ENCODE measurements around the gene RNF40. TPM values are rescaled to one million over a fixed set of nuclear protein-coding genes. Genes with fewer than 3 reads are reported as not detected.

The RNF40 gene
- total RNA-seq, 2 donors from 2014 or later = 109 to 112 TPM

DNA sequence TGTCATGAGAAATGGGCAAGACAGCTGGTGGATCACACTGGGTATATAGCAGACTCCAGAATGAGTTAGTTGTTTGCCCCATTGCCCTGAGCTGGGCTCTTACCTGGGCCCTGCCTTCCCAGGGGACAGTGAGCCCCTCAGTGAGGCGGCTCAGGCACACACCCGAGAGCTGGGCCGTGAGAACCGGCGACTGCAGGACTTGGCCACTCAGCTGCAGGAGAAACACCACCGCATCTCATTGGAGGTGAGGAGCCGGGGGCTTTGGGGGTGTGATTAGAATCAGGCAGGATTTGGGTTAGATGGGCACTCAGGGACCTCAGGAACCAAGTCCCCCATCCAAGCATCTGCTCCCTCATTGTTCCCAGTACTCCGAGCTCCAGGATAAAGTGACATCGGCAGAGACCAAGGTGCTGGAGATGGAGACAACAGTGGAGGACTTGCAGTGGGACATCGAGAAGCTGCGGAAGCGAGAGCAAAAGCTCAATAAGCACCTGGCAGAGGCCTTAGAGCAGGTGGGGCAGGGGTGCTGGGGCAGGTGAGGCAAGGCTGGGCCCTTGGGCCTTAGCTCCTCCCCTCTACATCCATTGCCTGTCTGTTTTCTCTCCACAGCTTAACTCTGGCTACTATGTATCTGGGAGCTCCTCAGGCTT, 2.8 kb downstream of the RNF40 start:
- ATAC-seq (ENCODE audit: insufficient number of reproducible peaks, low FRiP score, low read depth) (no peak), DNase-seq (ENCODE audit: low spot score) (no peak)
- Histone ChIP-seq H3K27me3 (replicated peaks; ENCODE audit: insufficient read depth) (no peaks in the 10 kb centered on the region), H3K9me3 (no peaks in the 10 kb centered on the region), H3K4me1 (ENCODE audit: control insufficient read depth in 1 of 2, low read depth in 2 of 2) (peaks cover 12 to 26% of the 10 kb centered on the region in 2 donors), H3K36me3 (peaks cover 58% of the 10 kb centered on the region), H3K4me3 (no peak overlapping the region), H3K27ac (no peak overlapping the region)
- TF ChIP-seq, protein P1, sequence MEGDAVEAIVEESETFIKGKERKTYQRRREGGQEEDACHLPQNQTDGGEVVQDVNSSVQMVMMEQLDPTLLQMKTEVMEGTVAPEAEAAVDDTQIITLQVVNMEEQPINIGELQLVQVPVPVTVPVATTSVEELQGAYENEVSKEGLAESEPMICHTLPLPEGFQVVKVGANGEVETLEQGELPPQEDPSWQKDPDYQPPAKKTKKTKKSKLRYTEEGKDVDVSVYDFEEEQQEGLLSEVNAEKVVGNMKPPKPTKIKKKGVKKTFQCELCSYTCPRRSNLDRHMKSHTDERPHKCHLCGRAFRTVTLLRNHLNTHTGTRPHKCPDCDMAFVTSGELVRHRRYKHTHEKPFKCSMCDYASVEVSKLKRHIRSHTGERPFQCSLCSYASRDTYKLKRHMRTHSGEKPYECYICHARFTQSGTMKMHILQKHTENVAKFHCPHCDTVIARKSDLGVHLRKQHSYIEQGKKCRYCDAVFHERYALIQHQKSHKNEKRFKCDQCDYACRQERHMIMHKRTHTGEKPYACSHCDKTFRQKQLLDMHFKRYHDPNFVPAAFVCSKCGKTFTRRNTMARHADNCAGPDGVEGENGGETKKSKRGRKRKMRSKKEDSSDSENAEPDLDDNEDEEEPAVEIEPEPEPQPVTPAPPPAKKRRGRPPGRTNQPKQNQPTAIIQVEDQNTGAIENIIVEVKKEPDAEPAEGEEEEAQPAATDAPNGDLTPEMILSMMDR (IDR thresholded peaks at IDR 0.05) = no peak

- no peaks in the 10 kb centered on the region for H3K9me3 ChIP-seq
- H3K27ac ChIP-seq = no peak overlapping the region
- peaks cover 69% of the 10 kb centered on the region for H3K36me3 ChIP-seq
- peaks cover 12 to 18% of the 10 kb centered on the region in 2 donors for H3K4me1 ChIP-seq (ENCODE audit: control insufficient read depth in 1 of 2, low read depth in 2 of 2)
- no peak for ATAC-seq (ENCODE audit: insufficient number of reproducible peaks, low FRiP score, low read depth)
- H3K27me3 ChIP-seq (replicated peaks; ENCODE audit: insufficient read depth) = no peaks in the 10 kb centered on the region
- TF ChIP-seq, protein P1 (IDR thresholded peaks at IDR 0.05) = no peak
- no peak overlapping the region for H3K4me3 ChIP-seq
- DNase-seq (ENCODE audit: low spot score) = no peak
Measured at GRCh38 chr16:30766206-30766932, 4.2 kb downstream of the RNF40 start.

DNA sequence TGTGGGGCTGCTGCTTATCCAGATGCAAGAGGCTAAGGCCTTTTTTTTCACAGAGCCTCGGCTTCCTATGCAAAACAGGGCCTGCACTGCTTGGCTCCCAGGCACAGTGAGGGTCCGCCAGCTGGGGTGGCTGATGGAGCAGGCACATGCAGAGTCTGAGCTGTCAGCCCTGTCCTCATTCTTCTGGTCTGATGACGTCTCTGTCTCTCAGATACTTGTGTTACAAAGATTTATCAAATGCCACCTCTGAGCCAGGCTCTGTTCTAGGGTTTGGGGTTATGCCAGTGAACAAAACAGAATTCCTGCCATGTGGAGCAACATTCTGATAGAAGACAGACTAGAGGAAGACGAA, 4.8 kb downstream of the RNF40 start:
- no peak overlapping the region for H3K27ac ChIP-seq
- H3K27me3 ChIP-seq (replicated peaks; ENCODE audit: insufficient read depth) = no peaks in the 10 kb centered on the region
- H3K4me1 ChIP-seq (ENCODE audit: control insufficient read depth in 1 of 2, low read depth in 2 of 2) = peaks cover 12 to 17% of the 10 kb centered on the region in 2 donors
- TF ChIP-seq, protein P1 (IDR thresholded peaks at IDR 0.05) = no peak
- H3K4me3 ChIP-seq = no peak overlapping the region
- no peaks in the 10 kb centered on the region for H3K9me3 ChIP-seq
- peaks cover 75% of the 10 kb centered on the region for H3K36me3 ChIP-seq
- ATAC-seq (ENCODE audit: insufficient number of reproducible peaks, low FRiP score, low read depth) (no peak), DNase-seq (ENCODE audit: low spot score) (no peak)

DNA sequence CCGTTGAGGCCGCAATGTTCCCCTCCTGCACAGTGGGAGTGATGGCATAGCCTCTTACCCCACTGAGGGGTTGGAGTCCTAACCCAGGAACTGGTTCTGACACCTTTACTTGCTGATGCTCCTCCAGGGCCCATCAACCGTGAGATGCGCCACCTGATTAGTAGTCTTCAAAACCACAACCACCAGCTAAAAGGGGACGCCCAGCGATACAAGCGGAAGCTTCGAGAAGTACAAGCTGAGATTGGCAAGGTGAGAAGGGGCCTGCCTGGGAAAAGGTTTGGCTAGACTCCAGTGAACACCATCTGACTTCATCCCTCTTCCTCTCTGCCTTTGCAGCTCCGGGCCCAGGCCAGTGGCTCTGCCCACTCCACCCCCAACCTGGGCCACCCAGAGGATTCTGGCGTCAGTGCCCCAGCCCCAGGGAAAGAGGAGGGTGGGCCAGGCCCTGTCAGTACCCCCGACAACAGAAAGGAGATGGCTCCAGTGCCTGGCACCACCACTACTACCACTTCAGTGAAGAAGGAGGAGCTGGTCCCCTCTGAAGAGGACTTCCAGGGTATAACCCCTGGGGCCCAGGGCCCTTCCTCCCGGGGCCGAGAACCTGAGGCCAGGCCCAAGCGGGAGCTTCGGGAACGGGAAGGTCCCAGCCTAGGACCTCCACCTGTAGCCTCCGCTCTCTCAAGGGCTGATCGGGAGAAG, 5.8 kb downstream of the RNF40 start:
- DNase-seq (ENCODE audit: low spot score) (no peak), ATAC-seq (ENCODE audit: insufficient number of reproducible peaks, low FRiP score, low read depth) (no peak)
- Histone ChIP-seq H3K27me3 (replicated peaks; ENCODE audit: insufficient read depth) (no peaks in the 10 kb centered on the region), H3K4me1 (ENCODE audit: control insufficient read depth in 1 of 2, low read depth in 2 of 2) (peaks cover 9 to 13% of the 10 kb centered on the region in 2 donors), H3K36me3 (peaks cover 84% of the 10 kb centered on the region), H3K27ac (no peak overlapping the region), H3K9me3 (no peaks in the 10 kb centered on the region), H3K4me3 (no peak overlapping the region)
- TF ChIP-seq, protein P1 (IDR thresholded peaks at IDR 0.05) = no peak

- no peak for ATAC-seq (ENCODE audit: insufficient number of reproducible peaks, low FRiP score, low read depth)
- Histone ChIP-seq H3K27me3 (replicated peaks; ENCODE audit: insufficient read depth) (no peaks in the 10 kb centered on the region), H3K36me3 (peaks cover 87% of the 10 kb centered on the region), H3K4me1 (ENCODE audit: control insufficient read depth in 1 of 2, low read depth in 2 of 2) (peaks cover 2 to 5% of the 10 kb centered on the region in 2 donors), H3K27ac (no peak overlapping the region), H3K4me3 (no peak overlapping the region), H3K9me3 (no peaks in the 10 kb centered on the region)
- no peak for DNase-seq (ENCODE audit: low spot score)
- TF ChIP-seq, protein P1 (IDR thresholded peaks at IDR 0.05) = no peak
Measured at GRCh38 chr16:30768583-30769181, 6.6 kb downstream of the RNF40 start.

Data from thoracic aorta (tissue), 2 donors.